HG03354 (cell line): ENCODE measurements around the gene MAP3K7CL.

Experiments used
- ATAC-seq: cut with Tn5 transposase; IDR thresholded peaks from one replicate; pipeline ENCODE4 v1.9.1; 2021; ENCODE audit warnings: mild to moderate bottlenecking; ENCODE audit not compliant: unreplicated experiment, poor library complexity, severe bottlenecking

MAP3K7CL gene

GRCh38 chr21:29130270-29130969, at the start of gene MAP3K7CL:
MAP3K7CL (plus strand) TSS chr21:29130644; CDS start chr21:29133345, 2,701 bp downstream.
- ATAC-seq, result peak; percentile 71

- no peak for ATAC-seq
Observed at GRCh38 chr21:29082046-29082815, 48.2 kb upstream of the MAP3K7CL start.

- ATAC-seq, result no peak
Observed at GRCh38 chr21:29083306-29083705, 47.1 kb upstream of the MAP3K7CL start.

- no peak for ATAC-seq
Observed at GRCh38 chr21:29084372-29084771, 46.1 kb upstream of the MAP3K7CL start.

- ATAC-seq, result no peak
Observed at GRCh38 chr21:29085106-29085752, 45.2 kb upstream of the MAP3K7CL start.

GRCh38 chr21:29091033-29091432, 39.4 kb upstream of the MAP3K7CL start:
- no peak for ATAC-seq

- ATAC-seq, result no peak
Observed at GRCh38 chr21:29092102-29092959, 38.1 kb upstream of the MAP3K7CL start.

- no peak for ATAC-seq
Observed at GRCh38 chr21:29096218-29097015, 34.0 kb upstream of the MAP3K7CL start.

- no peak for ATAC-seq
Observed at GRCh38 chr21:29098156-29098555, 32.3 kb upstream of the MAP3K7CL start.

GRCh38 chr21:29102791-29103257, 27.6 kb upstream of the MAP3K7CL start:
- ATAC-seq, result no peak

- ATAC-seq, result no peak
Observed at GRCh38 chr21:29104239-29104708, 26.2 kb upstream of the MAP3K7CL start.

- ATAC-seq, result no peak
Observed at GRCh38 chr21:29105218-29105617, 25.2 kb upstream of the MAP3K7CL start.

- no peak for ATAC-seq
Observed at GRCh38 chr21:29114765-29115500, 15.5 kb upstream of the MAP3K7CL start.

GRCh38 chr21:29115899-29116298, 14.5 kb upstream of the MAP3K7CL start:
- no peak for ATAC-seq

- ATAC-seq, result peak; percentile 47
Observed at GRCh38 chr21:29117372-29117955, 13.0 kb upstream of the MAP3K7CL start.

- peak; percentile 73 for ATAC-seq
Observed at GRCh38 chr21:29121759-29122158, 8.7 kb upstream of the MAP3K7CL start.

- ATAC-seq, result peak; percentile 32
Observed at GRCh38 chr21:29124645-29125044, 5.8 kb upstream of the MAP3K7CL start.

GRCh38 chr21:29125191-29125590, 5.3 kb upstream of the MAP3K7CL start:
- ATAC-seq, result peak; percentile 89
